Activated CD8-positive, alpha-beta T cell treated with anti-CD3 and anti-CD28 coated beads, Interleukin-2, amount 10 ng/mL, durations not matched to agents 7 days and 5 days (primary cell): ENCODE data around the gene AP1M2. TPM values are rescaled to one million over a fixed set of nuclear protein-coding genes. Genes with fewer than 3 reads are reported as not detected.
"Not testable (repeated sequence)": the region's sequence is repeated elsewhere in the genome, so short reads cannot be mapped to it uniquely, and the experiment has no call there.

Experiments
- ATAC-seq: fragments of 150-1000 bp; cut with Tn5 transposase; one replicate; pipeline ENCODE4 v1.10.0; 2021; ENCODE audit warnings: moderate library complexity
- CTCF ChIA-PET: fragments of 350-600 bp; sonication (Branson Sonifier 250); formaldehyde crosslinking; loops from one replicate; lab custom pipeline; 2021; ENCODE audit warnings: antibody characterized with exemption; lab: Charles Lee
- POLR2A ChIA-PET: fragments of 350-600 bp; sonication (Branson Sonifier 250); formaldehyde crosslinking; loops from one replicate; lab custom pipeline; 2021; ENCODE audit warnings: antibody characterized with exemption; lab: Charles Lee
- DNase-seq: peaks from one replicate; pipeline ENCODE4 v3.0.0-alpha.2; 2020
- H3K27ac Mint-ChIP-seq: one replicate; pipeline ENCODE4 v1.8.0; 2021; ENCODE audit warnings: mild to moderate bottlenecking, mixed read lengths
- H3K27me3 Mint-ChIP-seq: one replicate; pipeline ENCODE4 v1.8.0; 2021; ENCODE audit warnings: low read depth, mixed read lengths
- H3K36me3 Mint-ChIP-seq: one replicate; pipeline ENCODE4 v1.8.0; 2021; ENCODE audit warnings: low read depth, mixed read lengths
- H3K4me1 Mint-ChIP-seq: one replicate; pipeline ENCODE4 v1.8.0; 2021; ENCODE audit warnings: low read depth, mixed read lengths
- H3K4me3 Mint-ChIP-seq: one replicate; pipeline ENCODE4 v1.8.0; 2021; ENCODE audit warnings: mild to moderate bottlenecking, mixed read lengths
- H3K9me3 Mint-ChIP-seq: one replicate; pipeline ENCODE4 v1.8.0; 2022; ENCODE audit warnings: mixed read lengths; ENCODE audit not compliant: insufficient read depth
- microRNA-seq: library from miRNA; unstranded; fragments of <30 nt; microRNA quantifications from one replicate; pipeline ENCODE4 v1.2.0, GENCODE V29; 2022
- total RNA-seq, 2 experiments: library from RNA; stranded (reverse); gene quantifications; one replicate each; pipeline ENCODE4 v1.2.3, GENCODE V29; 2021

AP1M2 gene
- total RNA-seq, 2 experiments from 2014 or later: not detected

DNA sequence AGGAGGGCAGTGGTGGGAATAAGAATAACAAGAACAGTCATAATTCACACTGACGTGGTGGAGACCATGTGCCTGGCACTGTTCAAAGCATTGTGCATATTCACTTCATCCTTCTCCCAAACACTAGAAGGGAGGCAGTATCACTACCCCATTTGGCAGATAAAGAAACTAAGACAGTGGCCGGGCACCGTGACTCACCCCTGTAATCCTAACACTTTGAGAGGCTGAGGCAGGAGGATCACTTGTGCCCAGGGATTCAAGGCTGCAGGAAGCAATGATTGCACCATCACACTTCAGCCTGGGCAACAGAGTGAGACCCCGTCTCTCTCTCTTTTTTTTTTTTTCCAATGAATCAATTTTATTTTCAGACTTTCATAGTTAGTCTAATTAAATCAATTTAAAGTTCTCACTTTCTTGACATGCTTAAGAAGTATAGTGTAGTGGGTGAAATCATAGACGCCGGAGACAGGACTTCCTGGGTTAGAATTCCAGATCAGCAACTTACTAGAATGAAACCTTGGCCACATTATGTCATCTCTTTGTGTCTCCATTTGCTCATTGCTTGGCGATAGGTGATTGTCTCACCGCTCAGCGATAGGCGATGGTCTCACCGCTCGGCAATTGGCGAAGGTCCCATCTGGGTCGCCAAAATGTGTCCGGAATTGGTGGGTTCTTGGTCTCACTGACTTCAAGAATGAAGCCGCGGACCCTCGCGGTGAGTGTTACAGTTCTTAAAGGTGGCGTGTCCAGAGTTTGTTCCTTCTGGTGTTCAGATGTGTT lies 48.7 kb downstream of the AP1M2 start:
- H3K27ac Mint-ChIP-seq: no peak overlapping the region
- DNase-seq (no peak), ATAC-seq (no peak)
- CTCF ChIA-PET: interaction anchor here (0.7 to 1.0 kb wide), 2 partner anchors 16 to 60 kb away, joined by 4 read pairs; no protein-coding TSS in a partner anchor
- H3K4me1 Mint-ChIP-seq: peaks cover 12% of the 10 kb centered on the region
- H3K4me3 Mint-ChIP-seq: no peak overlapping the region
- H3K9me3 Mint-ChIP-seq: no peaks in the 10 kb centered on the region
- H3K27me3 Mint-ChIP-seq: peaks cover 19% of the 10 kb centered on the region
- POLR2A ChIA-PET: no interaction called here
- H3K36me3 Mint-ChIP-seq: no peaks in the 10 kb centered on the region

DNA sequence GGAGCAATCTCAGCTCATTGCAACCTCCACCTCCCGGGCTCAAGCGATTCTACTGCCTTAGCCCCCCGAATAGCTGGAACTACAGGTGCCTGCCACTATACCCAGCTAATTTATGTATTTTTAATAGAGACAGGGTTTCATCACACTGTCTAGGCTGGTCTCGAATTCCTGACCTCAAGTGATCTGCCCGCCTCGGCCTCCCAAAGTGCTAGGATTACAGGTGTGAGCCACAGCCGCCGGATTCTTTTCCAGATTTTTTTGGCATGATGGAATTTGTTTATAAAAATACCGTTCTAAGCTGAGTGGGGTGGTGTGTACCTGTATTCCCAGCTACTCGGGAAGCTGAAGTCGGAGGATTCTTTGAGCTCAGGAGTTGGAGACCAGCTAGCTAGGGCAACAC lies 49.4 kb downstream of the AP1M2 start:
- CTCF ChIA-PET: interaction anchor here (0.7 to 1.0 kb wide), 3 partner anchors 15 to 59 kb away, joined by 3 to 4 read pairs (median 4); no protein-coding TSS in a partner anchor
- Mint-ChIP-seq H3K27me3 (peaks cover 19% of the 10 kb centered on the region), H3K27ac (no peak overlapping the region), H3K4me3 (no peak overlapping the region), H3K36me3 (no peaks in the 10 kb centered on the region), H3K9me3 (peaks cover 2% of the 10 kb centered on the region), H3K4me1 (peaks cover 9% of the 10 kb centered on the region)
- DNase-seq (no peak), ATAC-seq (no peak)
- POLR2A ChIA-PET: no interaction called here

DNA sequence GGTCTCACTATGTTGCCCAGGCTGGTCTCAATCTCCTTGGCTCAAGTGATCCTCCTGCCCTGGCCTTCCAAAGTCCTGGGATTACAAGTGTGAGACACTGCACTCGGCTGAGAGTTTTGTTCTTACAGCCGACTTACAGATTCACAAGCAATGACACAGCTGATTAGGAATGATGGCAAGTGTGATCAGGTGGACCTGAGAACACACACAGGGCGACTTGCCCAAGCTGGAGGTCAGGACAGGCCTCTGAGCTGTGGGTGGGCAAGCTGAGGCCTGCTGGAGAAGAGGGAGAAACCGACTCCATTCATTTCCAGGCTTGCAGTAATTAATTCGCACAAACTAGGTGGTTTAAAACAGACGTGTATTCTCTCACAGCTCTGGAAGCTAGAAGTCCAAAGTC lies 51.5 kb downstream of the AP1M2 start:
- Mint-ChIP-seq H3K36me3 (peaks cover 4% of the 10 kb centered on the region), H3K9me3 (peaks cover 8% of the 10 kb centered on the region), H3K27me3 (peaks cover 19% of the 10 kb centered on the region), H3K4me3 (no peak overlapping the region), H3K4me1 (peaks cover 9% of the 10 kb centered on the region), H3K27ac (no peak overlapping the region)
- ChIA-PET CTCF (interaction anchor here (1.0 to 1.2 kb wide), 3 partner anchors 10 to 46 kb away, joined by 3 read pairs; no protein-coding TSS in a partner anchor), POLR2A (no interaction called here)
- no peak for DNase-seq
- ATAC-seq: no peak

DNA sequence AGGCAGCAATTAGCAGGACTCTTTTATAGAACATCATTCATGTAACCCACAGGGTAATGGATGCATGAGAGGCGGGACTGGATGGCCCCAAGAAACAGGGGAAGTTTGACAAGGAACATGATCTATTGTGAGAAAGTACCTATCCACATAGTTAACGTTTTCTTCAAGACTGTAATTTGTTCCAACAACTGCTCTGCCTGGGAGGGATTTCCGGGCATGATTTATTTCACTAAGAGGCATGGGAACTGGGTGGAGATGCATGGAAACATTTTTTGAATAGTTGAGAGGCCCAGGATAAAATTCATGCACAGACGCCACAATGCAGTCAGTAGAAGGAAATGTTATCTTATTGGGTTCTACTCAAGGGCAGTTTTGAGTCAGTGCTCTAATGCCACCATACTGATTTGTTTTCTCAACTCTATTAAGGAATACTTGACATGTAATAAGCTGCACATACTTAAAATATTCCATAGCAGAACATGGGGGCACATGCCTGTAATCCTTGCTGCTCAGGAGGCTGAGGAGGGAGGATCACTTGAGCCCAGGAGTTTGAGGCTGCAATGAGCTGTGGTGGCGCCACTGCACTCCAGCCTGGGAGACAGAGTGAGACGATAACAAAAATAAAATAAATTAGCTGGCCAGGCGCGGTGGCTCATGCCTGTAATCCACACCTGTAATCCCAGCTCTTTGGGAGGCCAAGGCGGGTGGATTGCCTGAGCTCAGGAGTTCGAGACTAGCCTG lies 53.3 kb downstream of the AP1M2 start:
- no peak overlapping the region for H3K27ac Mint-ChIP-seq
- ATAC-seq (no peak), DNase-seq (no peak)
- H3K4me3 Mint-ChIP-seq: no peak overlapping the region
- H3K9me3 Mint-ChIP-seq: peaks cover 8% of the 10 kb centered on the region
- peaks cover 4% of the 10 kb centered on the region for H3K36me3 Mint-ChIP-seq
- peaks cover 5% of the 10 kb centered on the region for H3K4me1 Mint-ChIP-seq
- ChIA-PET POLR2A (no interaction called here), CTCF (no interaction called here)
- peaks cover 12% of the 10 kb centered on the region for H3K27me3 Mint-ChIP-seq

DNA sequence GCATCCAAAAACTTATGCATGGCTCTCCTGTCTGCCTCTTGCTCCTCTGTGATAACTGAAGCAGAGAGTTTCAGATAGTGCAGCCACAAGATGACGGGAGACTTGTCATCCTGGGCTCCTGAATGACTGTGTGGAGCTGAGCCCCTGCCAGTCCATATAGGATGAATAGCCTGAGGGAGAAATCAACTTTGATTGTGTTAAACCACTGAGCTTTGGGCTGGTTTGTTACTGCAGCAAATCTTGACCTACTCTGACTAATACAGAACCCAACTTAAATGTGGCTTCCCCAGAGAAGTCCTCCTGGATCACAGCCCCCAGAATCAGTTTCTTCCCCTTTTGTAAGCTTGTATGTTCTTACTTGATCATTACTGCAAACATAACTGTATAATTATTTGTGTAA lies 54.7 kb downstream of the AP1M2 start:
- Mint-ChIP-seq H3K27me3 (peaks cover 5% of the 10 kb centered on the region), H3K9me3 (peaks cover 8% of the 10 kb centered on the region), H3K36me3 (peaks cover 4% of the 10 kb centered on the region), H3K4me3 (no peak overlapping the region), H3K4me1 (no peaks in the 10 kb centered on the region), H3K27ac (no peak overlapping the region)
- DNase-seq: no peak
- CTCF ChIA-PET: interaction anchor here (0.9 to 1.4 kb wide), 2 partner anchors 9 to 26 kb away, joined by 3 to 4 read pairs; no protein-coding TSS in a partner anchor
- ATAC-seq: no peak
- POLR2A ChIA-PET: no interaction called here

DNA sequence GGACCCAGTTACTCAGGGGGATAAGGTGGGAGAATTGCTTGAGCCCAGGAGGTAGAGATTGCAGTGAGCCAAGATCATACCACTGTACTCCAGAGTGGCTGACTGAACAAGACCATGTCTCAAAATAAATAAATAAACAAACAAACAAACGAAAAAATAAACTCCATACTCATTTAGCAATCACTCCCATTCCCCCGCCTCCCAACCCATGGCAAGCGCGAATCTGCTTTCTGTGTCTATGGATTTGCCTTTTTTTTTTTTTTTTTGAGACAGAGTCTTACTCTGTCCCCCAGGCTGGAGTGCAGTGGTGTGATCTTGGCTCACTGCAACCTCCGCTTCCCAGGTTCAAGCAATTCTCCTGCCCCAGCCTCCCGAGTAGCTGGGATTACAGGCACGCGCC lies 60.2 kb downstream of the AP1M2 start:
- H3K4me3 Mint-ChIP-seq, H3K36me3 Mint-ChIP-seq, ATAC-seq, H3K27me3 Mint-ChIP-seq, H3K27ac Mint-ChIP-seq, H3K9me3 Mint-ChIP-seq, POLR2A ChIA-PET, H3K4me1 Mint-ChIP-seq, DNase-seq: not testable (repeated sequence)
- CTCF ChIA-PET: interaction anchor here (0.9 kb wide), 1 partner anchor 49 kb away, joined by 3 read pairs; no protein-coding TSS in a partner anchor

DNA sequence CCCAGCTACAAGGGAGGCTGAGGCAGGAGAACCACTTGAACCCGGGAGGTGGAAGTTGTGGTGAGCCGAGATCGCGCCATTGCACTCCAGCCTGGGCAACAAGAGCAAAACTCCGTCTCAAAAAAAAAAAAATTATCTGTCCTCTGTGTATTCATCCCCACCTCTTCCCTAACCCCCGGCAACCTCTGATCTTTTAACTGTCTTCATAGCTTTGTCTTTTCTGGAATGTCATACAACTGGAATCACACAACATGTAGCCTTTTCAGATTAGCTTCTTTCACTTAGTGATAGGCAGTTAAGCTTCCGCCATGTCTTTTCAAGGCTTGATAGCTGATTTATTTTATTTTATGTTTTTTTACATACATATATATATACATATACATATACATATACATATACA lies 61.5 kb downstream of the AP1M2 start:
- ATAC-seq (no peak), DNase-seq (no peak)
- H3K4me1 Mint-ChIP-seq: no peaks in the 10 kb centered on the region
- H3K9me3 Mint-ChIP-seq: no peaks in the 10 kb centered on the region
- ChIA-PET POLR2A (no interaction called here), CTCF (interaction anchor here (1.0 to 1.1 kb wide), 2 partner anchors 11 to 42 kb away, joined by 3 read pairs; no protein-coding TSS in a partner anchor)
- H3K27ac Mint-ChIP-seq: no peak overlapping the region
- H3K27me3 Mint-ChIP-seq: peaks cover 2% of the 10 kb centered on the region
- no peak overlapping the region for H3K4me3 Mint-ChIP-seq
- no peaks in the 10 kb centered on the region for H3K36me3 Mint-ChIP-seq

DNA sequence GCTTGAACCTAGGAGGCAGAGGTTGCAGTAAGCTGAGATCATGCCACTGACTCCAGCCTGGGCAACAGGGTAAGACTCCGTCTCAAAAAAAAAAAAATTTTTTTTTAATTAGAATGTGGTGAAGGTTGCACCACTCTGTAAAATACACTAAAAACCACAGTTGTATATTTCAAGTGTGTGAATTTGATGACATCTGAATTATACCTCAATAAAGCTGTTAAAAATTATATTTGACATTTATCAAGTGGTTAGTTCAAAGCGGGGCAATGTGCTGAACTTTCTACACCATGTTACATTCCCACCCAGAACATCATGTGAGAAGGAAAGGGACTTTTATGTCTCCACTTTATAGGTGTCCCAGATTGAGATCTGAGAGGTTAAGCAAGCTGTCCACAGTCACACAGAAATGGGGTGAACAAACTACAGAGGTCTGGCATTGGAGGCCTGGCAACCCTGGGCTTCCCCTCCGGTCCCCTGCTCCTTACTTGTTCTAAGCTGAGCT lies 63.9 kb downstream of the AP1M2 start:
- Mint-ChIP-seq H3K4me1 (peaks cover 16% of the 10 kb centered on the region), H3K27me3 (peaks cover 18% of the 10 kb centered on the region), H3K27ac (no peak overlapping the region), H3K36me3 (no peaks in the 10 kb centered on the region), H3K9me3 (no peaks in the 10 kb centered on the region), H3K4me3 (no peak overlapping the region)
- CTCF ChIA-PET: interaction anchor here (0.6 to 1.1 kb wide), 4 partner anchors 15 to 49 kb away, joined by 3 to 4 read pairs (median 3); no protein-coding TSS in a partner anchor
- no peak for DNase-seq
- no peak for ATAC-seq
- POLR2A ChIA-PET: no interaction called here

Small RNA genes within 50 kb of the gene (microRNA-seq; reads per million reads assigned to microRNA genes)
- not detected for gene MIR1238

Other genes starting within 250 kb of the AP1M2 start
- 100 to 1,000 TPM; 194 to 202 TPM for gene ICAM3, start 247.7 kb downstream of the AP1M2 start, total RNA-seq
- gene TYK2, start 206.7 kb downstream of the AP1M2 start, total RNA-seq: 100 to 1,000 TPM; 216 to 240 TPM
- 100 to 1,000 TPM; 264 to 288 TPM for gene CDC37, start 183.8 kb downstream of the AP1M2 start, total RNA-seq
- gene PDE4A, start 166.8 kb downstream of the AP1M2 start, total RNA-seq: 10 to 100 TPM; 54.2 to 56.0 TPM
- gene KEAP1, start 84.0 kb downstream of the AP1M2 start, total RNA-seq: 10 to 100 TPM; 89.4 to 92.1 TPM
- gene S1PR5, start 69.9 kb downstream of the AP1M2 start, total RNA-seq: under 1 TPM; 0.89 to 0.95 TPM
- gene ATG4D, start 43.4 kb downstream of the AP1M2 start, total RNA-seq: 10 to 100 TPM; 46.1 to 46.9 TPM
- gene KRI1, start 21.3 kb downstream of the AP1M2 start, total RNA-seq: 10 to 100 TPM; 64.0 to 72.8 TPM
- 10 to 100 TPM; 86.0 to 88.7 TPM for gene CDKN2D, start 18.3 kb downstream of the AP1M2 start, total RNA-seq
- gene SLC44A2, start 38.2 kb upstream of the AP1M2 start, total RNA-seq: 100 to 1,000 TPM; 112 to 121 TPM
- 100 to 1,000 TPM; 407 to 408 TPM for gene ILF3, start 67.0 kb upstream of the AP1M2 start, total RNA-seq
- 10 to 100 TPM; 36.5 to 36.6 TPM for gene QTRT1, start 114.1 kb upstream of the AP1M2 start, total RNA-seq
- gene DNM2, start 130.8 kb upstream of the AP1M2 start, total RNA-seq: 100 to 1,000 TPM; 239 to 240 TPM
- gene TMED1, start 248.9 kb upstream of the AP1M2 start, total RNA-seq: 10 to 100 TPM in 1 of 2 experiments, 1 to 10 TPM in 1; 9.3 to 11.2 TPM